GM18505 (cell line): Measurements from ENCODE around the gene SHPK.
A peak's percentile ranks its signal among the peaks of the same experiment; 100 is the strongest.
"Not testable (repeated sequence)": the region's sequence is repeated elsewhere in the genome, so short reads cannot be mapped to it uniquely, and the experiment has no call there.

Experiments used
- ATAC-seq: cut with Tn5 transposase; IDR thresholded peaks from one replicate; pipeline ENCODE4 v1.9.1; 2021; ENCODE audit not compliant: unreplicated experiment
- POLR2A ChIP-seq: IDR thresholded peaks from 4 replicates; pipeline ENCODE4 v1.6.1; 2011; ENCODE audit warnings: borderline replicate concordance; ENCODE audit not compliant: insufficient read depth, insufficient read length; ENCODE audit errors: extremely low read depth

The SHPK gene

DNA sequence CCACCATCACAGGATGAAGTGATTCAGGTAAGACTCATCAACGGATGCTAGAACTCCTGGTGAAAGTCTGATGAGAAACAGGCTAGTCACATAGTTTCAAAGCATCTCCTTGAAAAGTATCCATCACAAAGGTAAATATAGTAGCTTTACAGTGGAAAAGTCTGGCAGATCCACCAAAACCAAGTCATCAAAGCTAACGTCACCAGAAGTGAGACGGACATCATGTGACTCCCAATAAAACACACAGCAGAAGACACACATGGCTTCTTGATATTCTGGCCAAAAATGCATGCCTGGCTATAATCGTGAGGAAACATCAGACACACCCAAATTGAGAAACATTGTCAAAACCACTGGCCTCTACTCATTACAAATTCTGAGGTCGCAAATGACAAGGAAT, 60.5 kb downstream of the SHPK start:
- no peak for TF ChIP-seq POLR2A
- ATAC-seq, result no peak

GRCh38 chr17:3574231-3574630, 61.8 kb downstream of the SHPK start:
- TF ChIP-seq POLR2A, result no peak
- ATAC-seq, result no peak

DNA sequence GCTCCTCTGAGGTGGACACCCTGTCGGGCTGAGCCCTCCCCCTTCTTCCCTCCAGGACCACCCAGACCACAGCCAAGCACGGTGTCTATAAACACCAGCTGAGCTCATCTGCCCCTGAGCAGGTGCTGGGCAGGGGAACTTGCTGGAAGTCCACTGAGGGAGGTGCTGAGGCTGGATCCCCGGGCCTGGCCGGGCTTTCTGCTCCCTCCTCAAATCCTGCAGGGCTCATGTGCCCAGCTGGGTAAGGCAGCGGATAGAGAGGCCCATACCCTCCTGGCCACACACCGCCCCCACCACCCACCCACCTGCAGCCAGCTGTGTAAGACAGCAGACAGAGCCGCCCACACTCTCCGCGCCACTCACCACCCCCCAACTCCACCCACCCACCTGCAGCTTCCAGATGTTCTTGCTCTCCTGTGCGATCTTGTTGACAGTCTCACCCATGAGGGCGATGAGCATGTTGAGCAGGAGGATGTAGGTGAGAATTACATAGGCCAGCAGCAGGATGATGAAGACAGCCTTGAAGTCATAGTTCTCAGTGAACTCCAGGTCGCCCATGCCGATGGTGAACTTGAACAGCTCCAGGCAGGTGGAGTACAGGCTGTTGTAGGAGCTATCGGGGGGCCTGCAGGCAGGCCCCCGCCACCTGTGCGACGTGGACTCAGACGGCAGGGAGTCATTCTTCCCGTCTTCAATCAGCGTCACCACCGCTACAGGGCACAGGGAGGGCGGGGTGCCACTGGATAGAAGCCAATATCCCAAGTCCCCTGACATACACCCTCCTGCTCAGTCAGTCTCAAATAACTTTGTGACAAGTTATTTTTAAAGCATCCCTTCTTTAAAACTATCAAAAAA, 62.6 kb downstream of the SHPK start:
- ATAC-seq, result no peak
- no peak for TF ChIP-seq POLR2A

DNA sequence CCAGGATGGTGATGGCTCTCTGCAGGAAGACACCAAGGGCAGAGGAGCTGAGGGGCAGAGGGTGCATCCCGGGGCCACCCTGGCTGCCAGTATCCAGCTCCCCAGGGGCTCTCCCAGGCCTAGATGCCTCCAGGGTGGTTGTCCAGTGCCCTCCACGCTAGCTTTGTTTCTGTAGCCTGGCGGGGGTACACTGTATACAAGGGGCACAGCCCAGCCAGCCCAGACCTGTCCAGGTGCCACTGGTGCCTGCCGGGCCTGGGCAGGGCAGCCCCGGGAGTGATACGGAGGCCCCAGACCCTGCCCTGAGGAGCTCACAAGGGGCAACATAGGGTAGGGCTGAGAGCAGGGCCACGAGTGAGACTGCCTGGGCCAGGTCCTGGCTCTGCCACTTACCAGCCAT, 63.8 kb downstream of the SHPK start:
- TF ChIP-seq POLR2A, result no peak
- ATAC-seq, result no peak

DNA sequence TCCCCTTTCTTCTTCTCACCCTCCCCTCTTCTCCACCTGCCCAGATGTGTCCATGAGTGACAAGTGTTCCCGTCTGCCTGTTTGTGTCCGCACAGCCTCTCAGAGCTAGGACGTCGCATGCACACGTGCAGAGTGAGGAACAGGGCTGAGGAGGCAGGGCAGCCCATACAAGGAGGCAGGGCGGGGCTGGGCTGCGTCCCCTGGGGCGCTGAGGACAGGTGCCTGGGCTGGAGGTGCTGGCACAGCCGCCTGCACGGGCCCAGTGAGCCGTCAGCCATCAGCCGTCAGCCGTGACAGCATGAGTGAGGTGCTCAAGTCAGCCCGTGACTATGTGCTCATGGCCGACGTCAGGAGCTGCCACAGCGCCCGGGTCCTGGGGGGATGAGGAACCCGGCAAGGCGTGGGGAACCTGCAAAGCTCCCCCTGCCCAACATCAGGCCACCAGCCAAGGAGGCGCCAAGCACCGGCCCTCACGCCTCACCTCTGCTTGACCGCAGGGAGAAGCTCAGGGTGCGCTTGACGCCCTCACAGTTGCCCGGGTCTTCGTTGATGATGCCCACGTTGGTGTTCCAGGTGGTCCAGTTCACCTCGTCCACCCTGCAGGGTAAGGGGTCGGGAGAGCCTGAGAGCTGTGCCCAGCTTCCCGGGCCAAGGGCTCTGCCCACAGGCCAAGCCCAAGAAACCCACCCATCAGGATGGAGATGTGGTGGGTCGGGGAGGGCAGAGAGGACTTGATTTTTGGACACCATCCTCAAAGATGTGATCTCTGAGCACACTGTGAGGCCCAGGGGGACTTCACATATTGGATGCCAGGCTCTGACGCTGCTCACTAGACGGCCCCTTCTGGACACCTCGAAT, 64.8 kb downstream of the SHPK start:
- ATAC-seq, result no peak

DNA sequence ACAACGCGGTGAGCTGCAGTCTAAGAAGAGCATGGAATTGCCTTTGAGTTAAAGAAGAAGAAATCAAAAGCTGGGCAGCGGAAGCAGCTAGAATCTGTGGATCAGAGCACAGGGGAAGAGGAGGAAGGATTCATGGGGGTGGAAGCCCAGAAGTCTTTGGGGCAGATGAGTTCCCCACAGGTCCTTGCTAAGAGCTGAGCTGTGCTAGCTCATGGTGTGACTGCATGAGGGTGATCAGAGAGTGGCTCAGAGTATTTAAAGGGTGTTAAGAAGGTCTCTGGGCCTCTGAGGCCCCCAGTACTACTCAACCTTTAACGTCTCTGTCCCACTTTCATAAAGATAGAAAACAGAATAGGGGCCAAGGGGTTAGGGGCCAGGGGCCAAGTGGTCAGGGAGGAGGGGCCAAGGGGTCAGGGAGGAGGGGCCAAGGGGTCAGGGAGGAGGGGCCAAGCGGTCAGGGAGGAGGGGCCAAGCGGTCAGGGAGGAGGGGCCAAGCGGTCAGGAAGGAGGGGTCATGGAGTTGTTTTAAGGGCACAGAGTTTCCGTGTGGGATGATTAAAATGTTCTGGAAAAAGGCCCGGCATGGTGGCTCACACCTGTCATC, 66.4 kb downstream of the SHPK start:
- TF ChIP-seq POLR2A, result no peak
- no peak for ATAC-seq

More for the DNA sequence above, 64.8 kb downstream of the SHPK start:
- TF ChIP-seq POLR2A, result no peak

DNA sequence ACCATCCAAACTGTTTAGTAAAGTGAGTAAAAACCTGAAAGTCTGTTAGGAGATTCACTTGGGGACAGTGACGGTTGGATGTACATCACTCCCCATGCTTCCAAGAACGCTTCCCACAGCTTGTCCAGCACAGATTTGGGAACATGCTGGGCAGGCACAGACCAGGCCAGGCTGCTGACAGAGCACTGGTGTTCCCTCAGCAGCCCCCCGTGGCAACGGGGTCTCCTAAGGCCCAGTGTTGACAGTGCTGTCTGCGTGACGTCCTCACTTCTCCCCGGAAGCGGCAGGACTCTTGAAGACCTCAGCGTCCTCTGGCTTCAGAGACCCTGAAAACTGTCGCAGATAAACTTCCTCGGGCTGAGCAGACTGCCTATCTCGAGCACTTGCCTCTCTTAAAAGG, 69.5 kb downstream of the SHPK start:
- ATAC-seq, result no peak
- no peak for TF ChIP-seq POLR2A

DNA sequence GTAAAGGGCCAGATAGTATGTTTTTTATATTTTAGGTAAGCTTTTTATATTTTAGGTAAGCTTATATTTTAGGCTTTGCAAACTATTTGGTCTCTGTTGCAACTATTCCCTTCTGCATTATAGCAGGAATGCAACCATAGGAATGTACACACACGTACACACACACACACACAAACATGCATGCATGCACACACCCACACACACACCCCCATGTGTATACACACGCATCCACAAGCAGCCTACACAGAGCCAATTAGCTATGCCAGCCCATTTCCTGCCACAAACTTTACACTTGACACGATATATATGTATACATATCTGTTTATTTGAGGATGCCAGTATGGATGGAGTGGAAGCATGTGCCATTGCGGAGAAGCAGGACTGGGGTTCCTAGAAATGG, 70.9 kb downstream of the SHPK start:
- no peak for ATAC-seq

GRCh38 chr17:3564241-3564640, 71.8 kb downstream of the SHPK start:
- ATAC-seq, result not testable (repeated sequence)

More for the DNA sequence above, 70.9 kb downstream of the SHPK start:
- no peak for TF ChIP-seq POLR2A

DNA sequence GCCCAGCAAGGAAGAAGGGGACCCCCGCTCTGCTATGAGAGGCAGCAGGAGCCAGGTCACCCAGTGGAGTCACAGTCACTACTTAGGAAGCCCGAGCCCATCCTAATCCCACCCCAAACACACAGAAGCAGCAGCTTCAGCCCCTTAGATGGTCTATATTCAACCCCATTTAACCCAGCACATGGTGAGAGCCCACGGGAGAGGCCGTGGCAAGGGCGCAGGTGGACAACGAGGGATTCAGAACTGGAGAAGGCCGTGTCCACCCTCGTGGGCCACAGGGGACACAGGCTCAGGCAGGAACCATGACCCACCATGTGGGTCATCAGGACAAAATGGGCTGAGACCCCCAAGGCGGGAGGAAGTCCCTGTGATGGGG, 76.8 kb downstream of the SHPK start:
- no peak for TF ChIP-seq POLR2A
- ATAC-seq, result no peak

DNA sequence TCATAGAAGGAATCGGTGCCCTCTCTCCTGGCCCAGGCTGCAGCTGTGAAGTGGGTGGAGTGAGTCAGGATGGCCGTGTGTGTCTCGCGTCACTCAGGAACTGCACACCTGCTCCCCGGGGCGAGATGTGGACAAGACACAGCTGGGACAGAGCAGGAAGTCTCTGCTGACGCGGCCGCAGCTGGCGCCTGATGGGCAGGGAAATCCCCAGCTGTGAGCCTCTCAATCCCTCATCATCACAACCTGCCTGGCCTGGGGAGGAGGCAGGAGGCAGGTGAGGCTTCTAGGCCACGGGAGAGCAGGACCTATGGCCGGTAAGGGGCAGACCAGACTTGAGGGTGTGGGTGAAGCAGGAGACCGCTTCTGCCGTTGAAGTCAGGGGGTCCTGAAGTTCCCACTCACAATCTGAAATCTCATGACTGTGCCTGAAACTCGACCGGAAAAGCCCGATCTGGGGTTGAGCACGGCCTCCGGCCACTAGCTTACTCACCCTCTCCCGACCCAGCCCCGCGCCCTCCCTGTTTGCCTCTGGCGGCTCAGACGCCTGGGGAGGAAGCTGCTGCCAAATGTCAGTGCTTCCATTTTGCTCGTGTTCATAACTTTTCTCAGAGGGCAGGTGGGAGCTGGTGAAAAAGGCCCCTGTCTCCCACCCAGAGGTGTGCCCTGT, 77.3 kb downstream of the SHPK start:
- ATAC-seq, result peak; percentile 57

More for the DNA sequence above, 77.3 kb downstream of the SHPK start:
- peak; percentile 82 for TF ChIP-seq POLR2A
